ENCODE results near the gene RNF148.

- TF ChIP-seq, protein P1, sequence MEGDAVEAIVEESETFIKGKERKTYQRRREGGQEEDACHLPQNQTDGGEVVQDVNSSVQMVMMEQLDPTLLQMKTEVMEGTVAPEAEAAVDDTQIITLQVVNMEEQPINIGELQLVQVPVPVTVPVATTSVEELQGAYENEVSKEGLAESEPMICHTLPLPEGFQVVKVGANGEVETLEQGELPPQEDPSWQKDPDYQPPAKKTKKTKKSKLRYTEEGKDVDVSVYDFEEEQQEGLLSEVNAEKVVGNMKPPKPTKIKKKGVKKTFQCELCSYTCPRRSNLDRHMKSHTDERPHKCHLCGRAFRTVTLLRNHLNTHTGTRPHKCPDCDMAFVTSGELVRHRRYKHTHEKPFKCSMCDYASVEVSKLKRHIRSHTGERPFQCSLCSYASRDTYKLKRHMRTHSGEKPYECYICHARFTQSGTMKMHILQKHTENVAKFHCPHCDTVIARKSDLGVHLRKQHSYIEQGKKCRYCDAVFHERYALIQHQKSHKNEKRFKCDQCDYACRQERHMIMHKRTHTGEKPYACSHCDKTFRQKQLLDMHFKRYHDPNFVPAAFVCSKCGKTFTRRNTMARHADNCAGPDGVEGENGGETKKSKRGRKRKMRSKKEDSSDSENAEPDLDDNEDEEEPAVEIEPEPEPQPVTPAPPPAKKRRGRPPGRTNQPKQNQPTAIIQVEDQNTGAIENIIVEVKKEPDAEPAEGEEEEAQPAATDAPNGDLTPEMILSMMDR (IDR thresholded peaks at IDR 0.05) = no peak
- TF ChIP-seq POLR2A (IDR thresholded peaks at IDR 0.05) = no peak
Observed at GRCh38 chr7:122715183-122715582, 12.5 kb upstream of the RNF148 start.
